ENCODE data around the gene TUFT1. TPM values are rescaled to one million over a fixed set of nuclear protein-coding genes. Genes with fewer than 3 reads are reported as not detected.
"Not testable (repeated sequence)": the region's sequence is repeated elsewhere in the genome, so short reads cannot be mapped to it uniquely, and the experiment has no call there.

Gene TUFT1
- total and polyA plus RNA-seq, 9 of the 15 experiments (the other 6 are each of a cell fraction or from before 2014, with no cell fraction given): 0.54 to 2.0 (median 1.7) TPM

DNA sequence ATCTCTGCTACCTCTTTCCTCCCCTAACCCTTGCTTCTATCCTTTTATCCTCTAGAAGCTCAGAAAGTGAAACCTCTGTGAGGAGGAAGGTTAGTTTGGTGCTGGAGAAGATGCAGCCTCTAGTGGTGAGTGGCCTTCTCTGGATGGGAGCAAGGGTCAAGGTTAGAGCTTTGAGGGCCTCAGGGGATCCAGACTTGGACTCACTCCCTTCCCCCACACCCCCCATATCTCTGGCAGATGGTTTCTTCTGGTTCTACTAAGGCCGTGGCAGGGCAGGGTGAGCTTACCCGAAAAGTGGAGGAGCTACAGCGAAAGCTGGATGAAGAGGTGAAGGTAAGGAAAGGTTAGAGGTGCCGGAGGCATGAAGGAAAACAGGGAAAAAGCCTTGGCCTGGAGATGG lies 19.8 kb upstream of the TUFT1 start (continued):
- TF ChIP-seq, protein P1, sequence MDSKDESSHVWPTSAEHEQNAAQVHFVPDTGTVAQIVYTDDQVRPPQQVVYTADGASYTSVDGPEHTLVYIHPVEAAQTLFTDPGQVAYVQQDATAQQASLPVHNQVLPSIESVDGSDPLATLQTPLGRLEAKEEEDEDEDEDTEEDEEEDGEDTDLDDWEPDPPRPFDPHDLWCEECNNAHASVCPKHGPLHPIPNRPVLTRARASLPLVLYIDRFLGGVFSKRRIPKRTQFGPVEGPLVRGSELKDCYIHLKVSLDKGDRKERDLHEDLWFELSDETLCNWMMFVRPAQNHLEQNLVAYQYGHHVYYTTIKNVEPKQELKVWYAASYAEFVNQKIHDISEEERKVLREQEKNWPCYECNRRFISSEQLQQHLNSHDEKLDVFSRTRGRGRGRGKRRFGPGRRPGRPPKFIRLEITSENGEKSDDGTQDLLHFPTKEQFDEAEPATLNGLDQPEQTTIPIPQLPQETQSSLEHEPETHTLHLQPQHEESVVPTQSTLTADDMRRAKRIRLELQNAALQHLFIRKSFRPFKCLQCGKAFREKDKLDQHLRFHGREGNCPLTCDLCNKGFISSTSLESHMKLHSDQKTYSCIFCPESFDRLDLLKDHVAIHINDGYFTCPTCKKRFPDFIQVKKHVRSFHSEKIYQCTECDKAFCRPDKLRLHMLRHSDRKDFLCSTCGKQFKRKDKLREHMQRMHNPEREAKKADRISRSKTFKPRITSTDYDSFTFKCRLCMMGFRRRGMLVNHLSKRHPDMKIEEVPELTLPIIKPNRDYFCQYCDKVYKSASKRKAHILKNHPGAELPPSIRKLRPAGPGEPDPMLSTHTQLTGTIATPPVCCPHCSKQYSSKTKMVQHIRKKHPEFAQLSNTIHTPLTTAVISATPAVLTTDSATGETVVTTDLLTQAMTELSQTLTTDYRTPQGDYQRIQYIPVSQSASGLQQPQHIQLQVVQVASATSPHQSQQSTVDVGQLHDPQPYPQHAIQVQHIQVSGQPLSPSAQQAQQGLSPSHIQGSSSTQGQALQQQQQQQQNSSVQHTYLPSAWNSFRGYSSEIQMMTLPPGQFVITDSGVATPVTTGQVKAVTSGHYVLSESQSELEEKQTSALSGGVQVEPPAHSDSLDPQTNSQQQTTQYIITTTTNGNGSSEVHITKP (IDR thresholded peaks at IDR 0.05; ENCODE audit: partially characterized antibody): peak; percentile 89
- TF ChIP-seq, protein P2, sequence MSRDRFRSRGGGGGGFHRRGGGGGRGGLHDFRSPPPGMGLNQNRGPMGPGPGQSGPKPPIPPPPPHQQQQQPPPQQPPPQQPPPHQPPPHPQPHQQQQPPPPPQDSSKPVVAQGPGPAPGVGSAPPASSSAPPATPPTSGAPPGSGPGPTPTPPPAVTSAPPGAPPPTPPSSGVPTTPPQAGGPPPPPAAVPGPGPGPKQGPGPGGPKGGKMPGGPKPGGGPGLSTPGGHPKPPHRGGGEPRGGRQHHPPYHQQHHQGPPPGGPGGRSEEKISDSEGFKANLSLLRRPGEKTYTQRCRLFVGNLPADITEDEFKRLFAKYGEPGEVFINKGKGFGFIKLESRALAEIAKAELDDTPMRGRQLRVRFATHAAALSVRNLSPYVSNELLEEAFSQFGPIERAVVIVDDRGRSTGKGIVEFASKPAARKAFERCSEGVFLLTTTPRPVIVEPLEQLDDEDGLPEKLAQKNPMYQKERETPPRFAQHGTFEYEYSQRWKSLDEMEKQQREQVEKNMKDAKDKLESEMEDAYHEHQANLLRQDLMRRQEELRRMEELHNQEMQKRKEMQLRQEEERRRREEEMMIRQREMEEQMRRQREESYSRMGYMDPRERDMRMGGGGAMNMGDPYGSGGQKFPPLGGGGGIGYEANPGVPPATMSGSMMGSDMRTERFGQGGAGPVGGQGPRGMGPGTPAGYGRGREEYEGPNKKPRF (IDR thresholded peaks at IDR 0.05; ENCODE audit: low read depth, low read length): no peak
- no peak for TF ChIP-seq ZNF41 (CRISPR knock-in tag; conservative IDR thresholded peaks at IDR 0.05)
- TF ChIP-seq, protein P3, sequence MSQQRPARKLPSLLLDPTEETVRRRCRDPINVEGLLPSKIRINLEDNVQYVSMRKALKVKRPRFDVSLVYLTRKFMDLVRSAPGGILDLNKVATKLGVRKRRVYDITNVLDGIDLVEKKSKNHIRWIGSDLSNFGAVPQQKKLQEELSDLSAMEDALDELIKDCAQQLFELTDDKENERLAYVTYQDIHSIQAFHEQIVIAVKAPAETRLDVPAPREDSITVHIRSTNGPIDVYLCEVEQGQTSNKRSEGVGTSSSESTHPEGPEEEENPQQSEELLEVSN (IDR thresholded peaks at IDR 0.05; ENCODE audit: borderline replicate concordance in 1 of 2, extremely low read depth in 1 of 2, insufficient read depth in 1 of 2, insufficient read length in 1 of 2, low read depth in 1 of 2, low read length in 1 of 2, poor library complexity in 1 of 2, severe bottlenecking in 1 of 2): no peak
- TF ChIP-seq RAD21 (CRISPR knock-in tag; conservative IDR thresholded peaks at IDR 0.05 in 1 of 2, IDR thresholded peaks at IDR 0.05 in 1 of 2): 0 out of 4 replicates have a peak, but pooled peaks of 1 of the 2 experiments have one; percentile 12

DNA sequence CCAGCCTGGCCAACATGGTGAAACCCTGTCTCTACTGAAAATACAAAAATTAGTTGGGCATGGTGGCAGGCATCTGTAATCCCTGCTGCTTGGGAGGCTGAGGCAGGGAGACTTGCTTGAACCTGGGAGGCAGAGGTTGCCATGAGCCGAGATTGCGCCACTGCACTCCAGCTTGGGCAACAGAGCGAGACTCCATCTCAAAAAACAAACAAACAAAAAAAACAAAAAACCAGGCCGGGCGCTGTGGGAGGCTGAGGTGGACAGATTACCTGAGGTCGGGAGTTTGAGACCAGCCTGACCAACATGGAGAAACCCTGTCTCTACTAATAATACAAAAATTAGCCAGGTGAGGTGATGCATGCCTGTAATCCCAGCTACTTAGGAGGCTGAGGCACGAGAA lies 17.7 kb upstream of the TUFT1 start:
- peaks cover 29 to 55% of the 10 kb centered on the region in 2 experiments; a peak in 4 of 5 replicates for H3K27me3 ChIP-seq (ENCODE audit: control insufficient read depth in 2 of 2, insufficient read depth in 2 of 2, low read length in 2 of 2)
- in situ Hi-C loops (cut with MboI); H3K4me1 ChIP-seq (replicated peaks in 1 of 2; ENCODE audit: control insufficient read depth in 2 of 2, insufficient read depth in 2 of 2, low read length in 2 of 2); ATAC-seq; H3K79me2 ChIP-seq (ENCODE audit: control insufficient read depth, insufficient read depth, low read length); H3K9ac ChIP-seq (ENCODE audit: insufficient read depth in 1 of 2, low read depth in 2 of 2, low read length in 2 of 2); H4K20me1 ChIP-seq (replicated peaks; ENCODE audit: control insufficient read depth, insufficient read depth, low read length); CTCF ChIA-PET (ENCODE audit: low intra/inter-chr PET ratio); BruUV-seq (replicated peaks); H2AFZ ChIP-seq (ENCODE audit: low read depth, low read length); H3K36me3 ChIP-seq (ENCODE audit: control insufficient read depth, insufficient read depth, low read length); H3K9me3 ChIP-seq (replicated peaks; ENCODE audit: control insufficient read depth, insufficient read depth, low read depth, low read length); H3K27ac ChIP-seq (ENCODE audit: extremely low read depth, low read depth, low read length); H3K9me1 ChIP-seq (ENCODE audit: control insufficient read depth, insufficient read depth, low read length); DNase-seq (ENCODE audit: extremely low read depth in 1 of 4, low spot score in 3 of 4); FAIRE-seq; H3K4me2 ChIP-seq (ENCODE audit: insufficient read depth, low read length); H3K4me3 ChIP-seq: not testable (repeated sequence)
- POLR2A ChIA-PET: interaction anchor here (0.7 kb wide), 1 partner anchor 17 kb away, joined by 3 read pairs; no protein-coding TSS in a partner anchor
- intact Hi-C loops (cut with micrococcal nuclease): loop anchor here (5.0 kb wide), 1 partner anchor 80 kb away; no protein-coding TSS in a partner anchor
- WGBS (ENCODE audit: insufficient coverage, low coverage, missing lambda C conversion rate): 4% methylated on average over 7 of the region's 7 CpGs

All from K562 (cell line).